HepG2 (cell line): ENCODE measurements around the gene PRM2. TPM values are rescaled to one million over a fixed set of nuclear protein-coding genes. Genes with fewer than 3 reads are reported as not detected.

Source experiments
- FOXP4 ChIP-seq: sonication (generic); formaldehyde crosslinking; IDR thresholded peaks from 2 replicates; pipeline ENCODE4 v1.4.0; 2020; ENCODE audit warnings: missing genetic modification reagents
- IKZF5 ChIP-seq: IDR thresholded peaks from 2 replicates; pipeline ENCODE4 v1.6.1; 2018; ENCODE audit warnings: missing genetic modification reagents, mild to moderate bottlenecking, missing compliant biosample characterization
- JDP2 ChIP-seq: sonication (generic); formaldehyde crosslinking; IDR thresholded peaks from 2 replicates; pipeline ENCODE4 v1.8.1; 2022; ENCODE audit warnings: missing genetic modification reagents, borderline replicate concordance
- KDM4B ChIP-seq: sonication (generic); formaldehyde crosslinking; IDR thresholded peaks from 2 replicates; pipeline ENCODE4 v1.4.0; 2020; ENCODE audit warnings: missing genetic modification reagents
- NFYC ChIP-seq: IDR thresholded peaks from 2 replicates; pipeline ENCODE4 v1.6.1; 2016; ENCODE audit warnings: missing genetic modification reagents, missing compliant biosample characterization
- RELA ChIP-seq: sonication (generic); formaldehyde crosslinking; IDR thresholded peaks from 2 replicates; pipeline ENCODE4 v1.4.0; 2020; ENCODE audit warnings: missing genetic modification reagents
- SKIL ChIP-seq: sonication (generic); formaldehyde crosslinking; IDR thresholded peaks from 2 replicates; pipeline ENCODE4 v1.8.0; 2022; ENCODE audit warnings: missing genetic modification reagents, mild to moderate bottlenecking, moderate library complexity, borderline replicate concordance
- TBX3 ChIP-seq: fragments of 450-650 bp; IDR thresholded peaks from 2 replicates; pipeline ENCODE4 v1.6.1; 2017; ENCODE audit warnings: antibody characterized with exemption, mild to moderate bottlenecking, inconsistent platforms, borderline replicate concordance
- TP53 ChIP-seq: sonication (generic); formaldehyde crosslinking; conservative IDR thresholded peaks from 2 replicates; pipeline ENCODE4 v1.4.0; 2020; ENCODE audit warnings: missing genetic modification reagents
- TRAFD1 ChIP-seq: sonication (generic); formaldehyde crosslinking; IDR thresholded peaks from 2 replicates; pipeline ENCODE4 v1.5.1; 2020; ENCODE audit warnings: missing genetic modification reagents, mild to moderate bottlenecking, borderline replicate concordance
- ZNF136 ChIP-seq: sonication (generic); formaldehyde crosslinking; IDR thresholded peaks from 2 replicates; pipeline ENCODE4 v1.8.1; 2022; ENCODE audit warnings: low read depth, mild to moderate bottlenecking, moderate library complexity, missing genetic modification reagents
- ZNF530 ChIP-seq: sonication (generic); formaldehyde crosslinking; IDR thresholded peaks from 2 replicates; pipeline ENCODE4 v1.5.0; 2020; ENCODE audit warnings: low read depth, mild to moderate bottlenecking, missing genetic modification reagents
- ZNF547 ChIP-seq: sonication (generic); formaldehyde crosslinking; IDR thresholded peaks from 2 replicates; pipeline ENCODE4 v1.5.1; 2020; ENCODE audit warnings: mild to moderate bottlenecking, missing genetic modification reagents
- ZNF574 ChIP-seq: sonication (generic); formaldehyde crosslinking; IDR thresholded peaks from 2 replicates; pipeline ENCODE4 v1.4.0; 2020; ENCODE audit warnings: missing genetic modification reagents
- ZNF784 ChIP-seq: sonication (generic); formaldehyde crosslinking; IDR thresholded peaks from 2 replicates; pipeline ENCODE4 v1.5.1; 2020; ENCODE audit warnings: missing genetic modification reagents, mild to moderate bottlenecking, borderline replicate concordance
- polyA plus RNA-seq, 8 experiments: library from polyadenylated mRNA; depleted of rRNA in 3 of 8; stranded (reverse) in 7 of 8; unstranded in 1 of 8; fragments of >200 nt; fragmentation: Illumina TruSeq in 4 of 8; extraction: Trizol in 4 of 8; gene quantifications; 2 replicates each; pipeline versions ENCODE4 v1.2.1 to v1.2.3, GENCODE V29; 2011 to 2016; ENCODE audit warnings: low read depth in 4 of 8, missing spikeins in 1 of 8, mixed read lengths in 1 of 8; ENCODE audit not compliant: insufficient read depth in 1 of 8
- total RNA-seq, 5 experiments: library from RNA; depleted of rRNA; stranded (reverse); fragments of >200 nt; fragmentation: Illumina TruSeq; extraction: Trizol; gene quantifications; 2 replicates each; pipeline ENCODE4 v1.2.3, GENCODE V29; 2016; ENCODE audit warnings: low read depth in 1 of 5

PRM2 gene
- total and polyA plus RNA-seq, 2 of the 13 experiments (the other 11 are each of a cell fraction or from before 2014, with no cell fraction given), result 0.54 TPM; not detected in 1

- TF ChIP-seq FOXP4 (peak; percentile 57), ZNF530 (CRISPR knock-in tag) (no peak), ZNF136 (0 out of 2 replicates have a peak, but pooled peaks have one; percentile 69), KDM4B (CRISPR knock-in tag) (no peak), TP53 (CRISPR knock-in tag) (no peak), NFYC (CRISPR knock-in tag) (no peak), JDP2 (CRISPR knock-in tag) (no peak), SKIL (CRISPR knock-in tag) (no peak), ZNF547 (CRISPR knock-in tag) (0 out of 2 replicates have a peak, but pooled peaks have one; percentile 68), ZNF574 (CRISPR knock-in tag) (peak; percentile 10; the same call in 1 of the 2 replicates), IKZF5 (CRISPR knock-in tag) (0 out of 2 replicates have a peak, but pooled peaks have one; percentile 18), RELA (no peak), TRAFD1 (no peak), TBX3 (no peak), ZNF784 (CRISPR knock-in tag) (peak; percentile 79; the same call in 1 of the 2 replicates)
Observed at GRCh38 chr16:11299865-11300559, 23.7 kb upstream of the PRM2 start (continued).
